Trophoblast cell (in vitro differentiated cells and primary cell): ENCODE measurements around the gene COL5A3.
"Not testable (repeated sequence)": the region's sequence is repeated elsewhere in the genome, so short reads cannot be mapped to it uniquely, and the experiment has no call there.

Experiments used
- DNase-seq, 2 donors: peaks; one replicate each; pipeline ENCODE4 v3.0.0-alpha.2; 2016
- H2AFZ ChIP-seq: 2 replicates; pipeline ENCODE4 v1.6.1; 2013; ENCODE audit warnings: low read length, moderate library complexity, mild to moderate bottlenecking; ENCODE audit not compliant: insufficient read depth, poor library complexity
- H2AK5ac ChIP-seq: 2 replicates; pipeline ENCODE4 v1.6.1; 2013; ENCODE audit warnings: mild to moderate bottlenecking, low read length
- H2BK120ac ChIP-seq: 2 replicates; pipeline ENCODE4 v1.6.1; 2013; ENCODE audit warnings: low read length, mild to moderate bottlenecking, moderate library complexity; ENCODE audit not compliant: insufficient read depth, poor library complexity
- H2BK12ac ChIP-seq: 2 replicates; pipeline ENCODE4 v1.6.1; 2013; ENCODE audit warnings: mild to moderate bottlenecking, low read length, moderate library complexity
- H2BK5ac ChIP-seq: 2 replicates; pipeline ENCODE4 v1.6.1; 2013; ENCODE audit warnings: low read length, low read depth, moderate library complexity, mild to moderate bottlenecking; ENCODE audit not compliant: poor library complexity
- H3K14ac ChIP-seq: 2 replicates; pipeline ENCODE4 v1.6.1; 2013; ENCODE audit warnings: mild to moderate bottlenecking, low read length
- H3K18ac ChIP-seq: 2 replicates; pipeline ENCODE4 v1.6.1; 2013; ENCODE audit warnings: mild to moderate bottlenecking, low read length
- H3K23ac ChIP-seq: 2 replicates; pipeline ENCODE4 v1.6.1; 2013; ENCODE audit warnings: low read length
- H3K27ac ChIP-seq: 2 replicates; pipeline ENCODE4 v1.5.1; 2013; ENCODE audit warnings: low read depth, mild to moderate bottlenecking, inconsistent platforms, low read length, moderate library complexity
- H3K27me3 ChIP-seq: 2 replicates; pipeline ENCODE4 v1.6.1; 2013; ENCODE audit warnings: inconsistent platforms, mild to moderate bottlenecking, low read length, moderate library complexity; ENCODE audit not compliant: insufficient read depth
- H3K36me3 ChIP-seq, 2 experiments: 1 replicate in 1 of 2; 2 replicates in 1 of 2; pipeline ENCODE4 v1.6.1; 2013; ENCODE audit warnings: low read length in 2 of 2, mild to moderate bottlenecking in 2 of 2, moderate library complexity in 1 of 2; ENCODE audit not compliant: insufficient read depth in 2 of 2, control insufficient read depth in 1 of 2
- H3K4ac ChIP-seq: 2 replicates; pipeline ENCODE4 v1.6.1; 2013; ENCODE audit warnings: low read depth, mild to moderate bottlenecking, low read length, moderate library complexity
- H3K4me1 ChIP-seq, 2 experiments: 1 replicate in 1 of 2; 2 replicates in 1 of 2; pipeline ENCODE4 v1.6.1; 2013; ENCODE audit warnings: low read length in 2 of 2, mild to moderate bottlenecking in 2 of 2, moderate library complexity in 1 of 2; ENCODE audit not compliant: insufficient read depth in 2 of 2, control insufficient read depth in 1 of 2
- H3K4me2 ChIP-seq: 2 replicates; pipeline ENCODE4 v1.6.1; 2013; ENCODE audit warnings: inconsistent platforms, mild to moderate bottlenecking, low read length, moderate library complexity
- H3K4me3 ChIP-seq: 2 replicates; pipeline ENCODE4 v1.5.1; 2013; ENCODE audit warnings: mild to moderate bottlenecking, low read depth, low read length, inconsistent platforms
- H3K79me1 ChIP-seq: one replicate; pipeline ENCODE4 v1.6.1; 2013; ENCODE audit warnings: low read length
- H3K79me2 ChIP-seq: 2 replicates; pipeline ENCODE4 v1.6.1; 2013; ENCODE audit warnings: low read length, mild to moderate bottlenecking; ENCODE audit not compliant: control insufficient read depth, insufficient read depth, poor library complexity
- H3K9ac ChIP-seq: 2 replicates; pipeline ENCODE4 v1.6.1; 2013; ENCODE audit warnings: mild to moderate bottlenecking, low read length
- H3K9me3 ChIP-seq: 2 replicates; pipeline ENCODE4 v1.6.1; 2013; ENCODE audit warnings: low read depth, mild to moderate bottlenecking, control low read depth, inconsistent platforms, low read length; ENCODE audit not compliant: insufficient read depth
- H4K12ac ChIP-seq: 2 replicates; pipeline ENCODE4 v1.6.1; 2013; ENCODE audit warnings: low read depth, mild to moderate bottlenecking, low read length, moderate library complexity
- H4K8ac ChIP-seq: 2 replicates; pipeline ENCODE4 v1.6.1; 2013; ENCODE audit warnings: low read depth, mild to moderate bottlenecking, low read length, moderate library complexity
- H4K91ac ChIP-seq: one replicate; pipeline ENCODE4 v1.6.1; 2013; ENCODE audit warnings: low read depth, mild to moderate bottlenecking, low read length, moderate library complexity
- WGBS: extraction: QIAGEN DNeasy Blood & Tissue Kit; methylation state at CpG from one replicate; pipeline ENCODE4 v1.1.7; 2013; ENCODE audit warnings: missing lambda C conversion rate; ENCODE audit not compliant: insufficient read length, insufficient coverage; ENCODE audit errors: extremely low coverage; 5-methylcytosine and 5-hydroxymethylcytosine counted together

COL5A3 gene

GRCh38 chr19:9953802-9954542 lies 56.3 kb downstream of the COL5A3 start:
- no peaks in the 10 kb centered on the region for H3K36me3 ChIP-seq
- no peak overlapping the region for H3K9ac ChIP-seq
- H2AK5ac ChIP-seq: no peak overlapping the region
- no CpG with 5 or more reads among the region's 18 CpGs for WGBS
- H2BK120ac ChIP-seq: no peak overlapping the region
- no peak overlapping the region for H4K12ac ChIP-seq
- no peak overlapping the region for H3K4ac ChIP-seq
- H2BK5ac ChIP-seq: no peak overlapping the region
- H3K27ac ChIP-seq: no peak overlapping the region
- no peak for DNase-seq
- no peaks in the 10 kb centered on the region for H3K9me3 ChIP-seq
- no peak overlapping the region for H3K18ac ChIP-seq
- no peaks in the 10 kb centered on the region for H3K27me3 ChIP-seq
- H3K4me2 ChIP-seq: no peak overlapping the region
- no peak overlapping the region for H3K23ac ChIP-seq
- H2AFZ ChIP-seq: no peak overlapping the region
- H2BK12ac ChIP-seq: no peak overlapping the region
- no peaks in the 10 kb centered on the region for H3K79me2 ChIP-seq
- H3K79me1 ChIP-seq: no peaks in the 10 kb centered on the region
- no peak overlapping the region for H3K4me3 ChIP-seq
- H4K91ac ChIP-seq: no peak overlapping the region
- no peak overlapping the region for H3K14ac ChIP-seq
- no peak overlapping the region for H4K8ac ChIP-seq
- H3K4me1 ChIP-seq: no peaks in the 10 kb centered on the region

DNA sequence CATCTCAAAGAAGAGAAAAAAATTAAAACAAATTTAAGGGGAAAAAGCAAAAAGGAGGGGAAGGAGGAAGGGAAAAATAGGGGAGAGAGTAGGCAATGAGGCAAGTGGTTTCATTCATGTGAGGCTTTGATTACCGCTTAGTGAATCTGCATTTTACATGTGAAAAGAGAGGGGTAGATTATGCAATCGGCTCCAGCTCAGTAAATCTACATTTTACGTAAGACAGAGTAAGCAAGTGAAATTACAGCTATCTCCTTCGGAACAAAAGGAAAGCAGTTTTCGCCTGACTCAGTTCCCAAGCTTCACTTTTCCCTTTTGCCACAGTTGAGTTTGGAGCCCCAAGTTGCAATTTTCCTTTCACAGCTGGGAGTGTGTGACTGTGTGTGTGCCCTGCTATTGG lies 58.0 kb downstream of the COL5A3 start:
- H3K27ac ChIP-seq: no peak overlapping the region
- H3K9ac ChIP-seq: no peak overlapping the region
- H3K4me1 ChIP-seq: no peaks in the 10 kb centered on the region
- no peak overlapping the region for H3K18ac ChIP-seq
- H3K79me1 ChIP-seq: no peaks in the 10 kb centered on the region
- no peak overlapping the region for H4K91ac ChIP-seq
- no peak overlapping the region for H4K12ac ChIP-seq
- no peak overlapping the region for H4K8ac ChIP-seq
- H3K9me3 ChIP-seq: no peaks in the 10 kb centered on the region
- H3K36me3 ChIP-seq: no peaks in the 10 kb centered on the region
- no peak for DNase-seq
- H3K14ac ChIP-seq: no peak overlapping the region
- H3K23ac ChIP-seq: no peak overlapping the region
- no CpG with 5 or more reads among the region's 5 CpGs for WGBS
- H3K4me2 ChIP-seq: no peak overlapping the region
- no peak overlapping the region for H2BK120ac ChIP-seq
- H2BK5ac ChIP-seq: no peak overlapping the region
- no peak overlapping the region for H2BK12ac ChIP-seq
- no peak overlapping the region for H3K4ac ChIP-seq
- no peak overlapping the region for H2AK5ac ChIP-seq
- no peak overlapping the region for H3K4me3 ChIP-seq
- no peaks in the 10 kb centered on the region for H3K27me3 ChIP-seq
- H3K79me2 ChIP-seq: no peaks in the 10 kb centered on the region
- no peak overlapping the region for H2AFZ ChIP-seq

- Histone ChIP-seq H3K36me3 (no peaks in the 10 kb centered on the region), H3K23ac (no peak overlapping the region), H3K27me3 (no peaks in the 10 kb centered on the region), H3K18ac (no peak overlapping the region), H3K79me2 (no peaks in the 10 kb centered on the region), H2BK120ac (no peak overlapping the region), H3K4me3 (no peak overlapping the region), H4K91ac (no peak overlapping the region), H2BK5ac (no peak overlapping the region), H4K12ac (no peak overlapping the region), H3K4ac (no peak overlapping the region), H3K27ac (no peak overlapping the region), H4K8ac (no peak overlapping the region), H2BK12ac (no peak overlapping the region), H2AK5ac (no peak overlapping the region), H3K79me1 (no peaks in the 10 kb centered on the region), H3K9ac (no peak overlapping the region), H3K4me1 (no peaks in the 10 kb centered on the region), H3K4me2 (no peak overlapping the region), H3K14ac (no peak overlapping the region), H3K9me3 (no peaks in the 10 kb centered on the region), H2AFZ (no peak overlapping the region)
- no CpG with 5 or more reads among the region's 4 CpGs for WGBS
- DNase-seq: no peak
These were observed 62.9 kb downstream of the COL5A3 start for GRCh38 chr19:9947441-9947840.

DNA sequence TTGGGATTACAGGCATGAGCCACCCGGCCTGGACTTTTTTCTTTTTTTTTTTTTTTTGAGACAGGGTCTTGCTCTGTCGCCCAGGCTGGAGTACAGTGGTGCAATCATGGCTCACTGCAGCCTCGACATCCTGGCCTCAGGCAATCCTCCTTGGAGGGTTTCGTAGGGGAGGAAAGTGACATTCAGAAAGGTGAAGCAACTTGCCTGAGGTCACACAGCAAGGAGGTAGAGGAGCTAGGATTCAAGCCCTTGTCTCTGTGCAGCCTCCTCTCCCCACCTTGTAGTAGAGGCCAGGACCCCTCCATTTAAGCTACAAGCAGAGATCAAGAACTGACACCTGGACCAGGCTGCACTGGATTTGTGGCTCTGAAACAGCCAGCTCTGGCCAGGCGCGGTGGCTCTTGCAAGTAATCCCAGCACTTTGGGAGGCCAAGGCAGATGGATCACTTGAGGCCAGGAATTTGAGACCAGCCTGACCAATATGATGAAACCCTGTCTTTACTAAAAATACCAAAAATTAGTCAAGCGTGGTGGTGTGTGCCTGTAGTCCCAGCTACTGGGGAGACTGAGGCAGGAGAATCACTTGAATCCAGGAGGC lies 63.7 kb downstream of the COL5A3 start:
- no CpG with 5 or more reads among the region's 7 CpGs for WGBS
- not testable (repeated sequence) for H3K9me3 ChIP-seq, H3K36me3 ChIP-seq, H3K27ac ChIP-seq, H2BK5ac ChIP-seq, H3K79me1 ChIP-seq, H3K4me3 ChIP-seq, H2AFZ ChIP-seq, H4K91ac ChIP-seq, H2AK5ac ChIP-seq, H3K9ac ChIP-seq, H4K8ac ChIP-seq, H2BK120ac ChIP-seq, H3K14ac ChIP-seq, H3K27me3 ChIP-seq, H3K4me1 ChIP-seq, H3K4ac ChIP-seq, H4K12ac ChIP-seq, H3K4me2 ChIP-seq, H2BK12ac ChIP-seq, DNase-seq, H3K23ac ChIP-seq, H3K18ac ChIP-seq, H3K79me2 ChIP-seq
